Effector memory CD4-positive, alpha-beta T cell (primary cell): ENCODE data around the gene OS9.
A peak's percentile ranks its signal among the peaks of the same experiment; 100 is the strongest.
"Not testable (repeated sequence)": the region's sequence is repeated elsewhere in the genome, so short reads cannot be mapped to it uniquely, and the experiment has no call there.

Experiments
- DNase-seq, 3 donors: peaks; one replicate each; pipeline ENCODE4 v3.0.0-alpha.2; 2020
- H3K27ac ChIP-seq: 2 replicates; pipeline ENCODE4 v1.7.0; 2013; ENCODE audit warnings: mild to moderate bottlenecking, low read length, moderate library complexity; ENCODE audit not compliant: insufficient read depth, poor library complexity, severe bottlenecking
- H3K27me3 ChIP-seq: replicated peaks from 2 replicates; pipeline ENCODE4 v1.7.0; 2013; ENCODE audit warnings: mild to moderate bottlenecking, low read length; ENCODE audit not compliant: insufficient read depth, control insufficient read depth, poor library complexity, severe bottlenecking
- H3K36me3 ChIP-seq: 2 replicates; pipeline ENCODE4 v1.7.0; 2013; ENCODE audit warnings: mild to moderate bottlenecking, low read length, moderate library complexity; ENCODE audit not compliant: control insufficient read depth, insufficient read depth
- H3K4me1 ChIP-seq: 2 replicates; pipeline ENCODE4 v1.7.0; 2013; ENCODE audit warnings: low read length, mild to moderate bottlenecking; ENCODE audit not compliant: control insufficient read depth, insufficient read depth, poor library complexity, severe bottlenecking
- H3K4me3 ChIP-seq: 2 replicates; pipeline ENCODE4 v1.7.0; 2013; ENCODE audit warnings: low read length, low read depth, mild to moderate bottlenecking; ENCODE audit not compliant: insufficient read depth, poor library complexity, severe bottlenecking
- H3K9me3 ChIP-seq: 2 replicates; pipeline ENCODE4 v1.7.0; 2013; ENCODE audit warnings: mild to moderate bottlenecking, low read length, moderate library complexity; ENCODE audit not compliant: control insufficient read depth
- total RNA-seq, 3 donors: gene quantifications; one replicate each; lab custom pipeline; 2026; lab: John Stamatoyannopoulos, UW

OS9 gene
- total RNA-seq: 143 to 189 (median 170) reads per million in 3 donors

- Histone ChIP-seq H3K27me3 (no peaks in the 10 kb centered on the region), H3K4me3 (peak within 1 kb of the TSS; percentile 88), H3K36me3 (peaks cover 36% of the 10 kb centered on the region), H3K9me3 (no peaks in the 10 kb centered on the region), H3K27ac (peak within 1 kb of the TSS; percentile 76), H3K4me1 (peaks cover 9% of the 10 kb centered on the region)
- peak; percentile 94 to 97 (median 95) for DNase-seq
Measured at GRCh38 chr12:57693659-57694458, at the start of gene OS9. Gene OS9 (plus strand): TSS chr12:57694132. CDS start chr12:57694162, 30 bp downstream.

GRCh38 chr12:57645990-57646658 is 47.8 kb upstream of the OS9 start:
- DNase-seq, H3K4me1 ChIP-seq, H3K4me3 ChIP-seq, H3K27ac ChIP-seq, H3K27me3 ChIP-seq, H3K9me3 ChIP-seq, H3K36me3 ChIP-seq: not testable (repeated sequence)

GRCh38 chr12:57646659-57647049 is 47.3 kb upstream of the OS9 start:
- not testable (repeated sequence) for H3K4me3 ChIP-seq, H3K27me3 ChIP-seq, H3K36me3 ChIP-seq, DNase-seq, H3K27ac ChIP-seq, H3K4me1 ChIP-seq, H3K9me3 ChIP-seq

- Histone ChIP-seq H3K27ac (no peak overlapping the region), H3K27me3 (no peaks in the 10 kb centered on the region), H3K4me1 (no peaks in the 10 kb centered on the region), H3K36me3 (no peaks in the 10 kb centered on the region), H3K4me3 (no peak overlapping the region), H3K9me3 (no peaks in the 10 kb centered on the region)
- DNase-seq: no peak
Measured at GRCh38 chr12:57654042-57654441, 39.9 kb upstream of the OS9 start.

GRCh38 chr12:57655541-57656240 is 38.2 kb upstream of the OS9 start:
- H3K27me3 ChIP-seq: no peaks in the 10 kb centered on the region
- H3K27ac ChIP-seq: no peak overlapping the region
- no peaks in the 10 kb centered on the region for H3K36me3 ChIP-seq
- H3K9me3 ChIP-seq: no peaks in the 10 kb centered on the region
- DNase-seq: no peak
- H3K4me3 ChIP-seq: no peak overlapping the region
- H3K4me1 ChIP-seq: no peaks in the 10 kb centered on the region

GRCh38 chr12:57656408-57656807 is 37.5 kb upstream of the OS9 start:
- H3K4me1 ChIP-seq, DNase-seq, H3K27me3 ChIP-seq, H3K4me3 ChIP-seq, H3K9me3 ChIP-seq, H3K27ac ChIP-seq, H3K36me3 ChIP-seq: not testable (repeated sequence)

- no peaks in the 10 kb centered on the region for H3K9me3 ChIP-seq
- no peak overlapping the region for H3K27ac ChIP-seq
- H3K4me3 ChIP-seq: no peak overlapping the region
- H3K4me1 ChIP-seq: no peaks in the 10 kb centered on the region
- no peaks in the 10 kb centered on the region for H3K36me3 ChIP-seq
- no peak for DNase-seq
- no peaks in the 10 kb centered on the region for H3K27me3 ChIP-seq
Measured at GRCh38 chr12:57657744-57658143, 36.2 kb upstream of the OS9 start.

GRCh38 chr12:57658890-57659289 is 35.0 kb upstream of the OS9 start:
- no peak overlapping the region for H3K4me3 ChIP-seq
- DNase-seq: no peak
- H3K4me1 ChIP-seq: no peaks in the 10 kb centered on the region
- no peaks in the 10 kb centered on the region for H3K27me3 ChIP-seq
- H3K36me3 ChIP-seq: no peaks in the 10 kb centered on the region
- no peaks in the 10 kb centered on the region for H3K9me3 ChIP-seq
- no peak overlapping the region for H3K27ac ChIP-seq

GRCh38 chr12:57661376-57661775 is 32.6 kb upstream of the OS9 start:
- no peak for DNase-seq
- no peaks in the 10 kb centered on the region for H3K36me3 ChIP-seq

More at GRCh38 chr12:57661376-57661775, 32.6 kb upstream of the OS9 start:
- no peaks in the 10 kb centered on the region for H3K9me3 ChIP-seq
- H3K27me3 ChIP-seq: no peaks in the 10 kb centered on the region
- H3K4me3 ChIP-seq: no peak overlapping the region
- H3K4me1 ChIP-seq: no peaks in the 10 kb centered on the region
- H3K27ac ChIP-seq: no peak overlapping the region
